Suprapubic skin (tissue), 4 donors: ENCODE data around the gene DTNB. TPM values are rescaled to one million over a fixed set of nuclear protein-coding genes. Genes with fewer than 3 reads are reported as not detected.

Experiments
- DNase-seq, 2 donors: peaks; one replicate each; pipeline ENCODE4 v3.0.0-alpha.2; 2019; ENCODE audit warnings: low spot score in 2 of 2
- H3K27ac ChIP-seq: fragments of 200-600 bp; sonication (generic); one replicate; pipeline ENCODE4 v1.5.1; 2019
- H3K27me3 ChIP-seq: fragments of 200-600 bp; sonication (generic); one replicate; pipeline ENCODE4 v1.5.1; 2019
- H3K36me3 ChIP-seq: fragments of 200-600 bp; sonication (generic); one replicate; pipeline ENCODE4 v1.5.1; 2019
- H3K4me1 ChIP-seq: fragments of 200-600 bp; sonication (generic); one replicate; pipeline ENCODE4 v1.5.1; 2019
- H3K4me3 ChIP-seq: fragments of 200-600 bp; sonication (generic); one replicate; pipeline ENCODE4 v1.5.1; 2019; ENCODE audit warnings: mild to moderate bottlenecking
- H3K9me3 ChIP-seq: fragments of 200-600 bp; sonication (generic); one replicate; pipeline ENCODE4 v1.5.1; 2019
- CTCF ChIP-seq, 2 donors: fragments of 200-600 bp in 1 of 2; fragments of 450-650 bp in 1 of 2; sonication (generic) in 1 of 2; IDR thresholded peaks; one replicate each; pipeline ENCODE4 v1.5.1; 2016 to 2019; ENCODE audit warnings: antibody characterized with exemption in 2 of 2, mild to moderate bottlenecking in 1 of 2, moderate library complexity in 1 of 2
- EP300 ChIP-seq: sonication (generic); formaldehyde crosslinking; IDR thresholded peaks from one replicate; pipeline ENCODE4 v1.6.1; 2017; ENCODE audit warnings: antibody characterized with exemption
- POLR2A ChIP-seq, 2 donors: fragments of 450-650 bp; IDR thresholded peaks; one replicate each; pipeline ENCODE4 v1.6.1; 2017; ENCODE audit warnings: antibody characterized with exemption in 2 of 2, mild to moderate bottlenecking in 2 of 2, moderate library complexity in 2 of 2
- POLR2AphosphoS5 ChIP-seq, 3 donors: sonication (generic); formaldehyde crosslinking; IDR thresholded peaks; one replicate each; pipeline ENCODE4 v1.6.1; 2017; ENCODE audit warnings: antibody characterized with exemption in 3 of 3
- WGBS: methylation state at CpG from one replicate; pipeline ENCODE4 v1.1.5; 2018; 5-methylcytosine and 5-hydroxymethylcytosine counted together
- total RNA-seq, 4 donors: library from RNA; depleted of rRNA; stranded (reverse); fragments of >200 nt; gene quantifications; one replicate each; pipeline ENCODE4 v1.1.0, GENCODE V29; 2016

The DTNB gene
- total RNA-seq, 4 donors from 2014 or later = 11.8 to 40.1 (median 24.1) TPM

GRCh38 chr2:25492726-25493125, 180.7 kb downstream of the DTNB start:
- Histone ChIP-seq H3K27ac (no peak overlapping the region), H3K27me3 (no peaks in the 10 kb centered on the region), H3K36me3 (no peaks in the 10 kb centered on the region), H3K4me3 (no peak overlapping the region), H3K4me1 (no peaks in the 10 kb centered on the region), H3K9me3 (no peaks in the 10 kb centered on the region)
- WGBS = 94% methylated on average over 3 of the region's 3 CpGs
- DNase-seq = no peak
- TF ChIP-seq CTCF (IDR thresholded peaks at IDR 0.05) = no peak
- no peak for TF ChIP-seq EP300
- no peak for TF ChIP-seq POLR2A (IDR thresholded peaks at IDR 0.05)
- no peak for TF ChIP-seq POLR2AphosphoS5 (IDR thresholded peaks at IDR 0.05)

GRCh38 chr2:25491966-25492532, 181.3 kb downstream of the DTNB start:
- TF ChIP-seq POLR2AphosphoS5 (IDR thresholded peaks at IDR 0.05) = no peak
- TF ChIP-seq CTCF (IDR thresholded peaks at IDR 0.05) = no peak
- WGBS = 64% methylated on average over 6 of the region's 6 CpGs
- Histone ChIP-seq H3K36me3 (no peaks in the 10 kb centered on the region), H3K4me3 (no peak overlapping the region), H3K9me3 (no peaks in the 10 kb centered on the region), H3K27ac (no peak overlapping the region), H3K4me1 (no peaks in the 10 kb centered on the region), H3K27me3 (no peaks in the 10 kb centered on the region)
- no peak for DNase-seq

- Histone ChIP-seq H3K4me3 (no peak overlapping the region), H3K27ac (no peak overlapping the region), H3K9me3 (no peaks in the 10 kb centered on the region), H3K27me3 (no peaks in the 10 kb centered on the region), H3K36me3 (no peaks in the 10 kb centered on the region), H3K4me1 (no peaks in the 10 kb centered on the region)
- DNase-seq = no peak
- WGBS = 91% methylated on average over 6 of the region's 6 CpGs
- TF ChIP-seq CTCF (IDR thresholded peaks at IDR 0.05) = no peak
- TF ChIP-seq POLR2AphosphoS5 (IDR thresholded peaks at IDR 0.05) = no peak
- TF ChIP-seq POLR2A (IDR thresholded peaks at IDR 0.05) = no peak
- no peak for TF ChIP-seq EP300
Measured at GRCh38 chr2:25491003-25491696, 182.2 kb downstream of the DTNB start.

GRCh38 chr2:25490217-25490616, 183.2 kb downstream of the DTNB start:
- 60% methylated on average over 3 of the region's 3 CpGs for WGBS
- no peaks in the 10 kb centered on the region for H3K27me3 ChIP-seq
- H3K27ac ChIP-seq = no peak overlapping the region
- no peaks in the 10 kb centered on the region for H3K36me3 ChIP-seq
- DNase-seq = no peak
- no peak overlapping the region for H3K4me3 ChIP-seq
- H3K4me1 ChIP-seq = no peaks in the 10 kb centered on the region
- TF ChIP-seq POLR2A (IDR thresholded peaks at IDR 0.05) = no peak
- no peak for TF ChIP-seq POLR2AphosphoS5 (IDR thresholded peaks at IDR 0.05)
- no peak for TF ChIP-seq CTCF (IDR thresholded peaks at IDR 0.05)
- TF ChIP-seq EP300 = no peak
- H3K9me3 ChIP-seq = no peaks in the 10 kb centered on the region

GRCh38 chr2:25489631-25490030, 183.7 kb downstream of the DTNB start:
- H3K9me3 ChIP-seq = no peaks in the 10 kb centered on the region
- no peaks in the 10 kb centered on the region for H3K27me3 ChIP-seq
- TF ChIP-seq POLR2AphosphoS5 (IDR thresholded peaks at IDR 0.05) (no peak), POLR2A (IDR thresholded peaks at IDR 0.05) (no peak), CTCF (IDR thresholded peaks at IDR 0.05) (no peak), EP300 (no peak)
- no peak overlapping the region for H3K4me3 ChIP-seq
- H3K27ac ChIP-seq = no peak overlapping the region
- 100% methylated on average over 1 of the region's 1 CpG for WGBS
- H3K4me1 ChIP-seq = no peaks in the 10 kb centered on the region
- no peaks in the 10 kb centered on the region for H3K36me3 ChIP-seq
- DNase-seq = no peak
